Sigmoid colon (tissue), 4 donors: ENCODE measurements around the gene PRR19.

Source experiments
- CTCF ChIP-seq, 4 experiments: fragments of 450-650 bp in 3 of 4; fragments of 200-600 bp in 1 of 4; IDR thresholded peaks; one replicate each; pipeline ENCODE4 v1.5.1; 2016 to 2019; ENCODE audit warnings: antibody characterized with exemption in 4 of 4, mild to moderate bottlenecking in 3 of 4, moderate library complexity in 2 of 4
- EP300 ChIP-seq, 4 donors: sonication (generic); formaldehyde crosslinking; IDR thresholded peaks; one replicate each; pipeline ENCODE4 v1.6.1; 2017; ENCODE audit warnings: antibody characterized with exemption in 4 of 4

GRCh38 chr19:42282819-42283187 lies 19.1 kb upstream of the PRR19 start:
- TF ChIP-seq CTCF (IDR thresholded peaks at IDR 0.05) (no peak), EP300 (IDR thresholded peaks at IDR 0.05) (no peak)
